ENCODE measurements around the gene MON1A.

DNA sequence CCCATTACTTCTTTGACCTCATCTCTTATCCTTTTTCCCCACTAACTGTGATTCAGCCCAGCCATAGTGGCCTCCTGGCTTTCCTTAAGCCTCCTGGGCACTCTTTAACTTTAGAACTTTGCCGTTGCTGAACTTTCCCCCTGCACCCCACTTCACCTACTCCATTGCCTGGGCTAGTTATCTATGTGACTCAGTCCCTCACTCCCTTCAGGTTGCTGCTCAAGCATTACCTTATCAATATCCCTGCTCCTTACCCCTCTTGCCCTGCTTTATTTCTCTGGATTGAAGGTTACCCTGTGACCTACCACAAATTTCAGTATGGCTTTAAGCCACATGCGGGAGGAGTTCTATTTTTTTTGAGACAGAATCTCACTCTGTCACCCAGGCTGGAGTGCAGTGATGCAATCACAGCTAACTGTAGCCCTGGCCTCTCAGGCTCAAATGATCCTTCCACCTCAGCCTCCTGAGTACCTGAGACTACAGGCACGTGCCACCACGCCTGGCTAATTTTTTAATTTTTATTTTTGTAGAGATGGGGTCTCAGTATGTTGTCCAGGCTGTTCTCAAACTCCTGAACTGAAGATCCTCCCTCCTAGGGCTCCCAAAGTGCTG lies 3.4 kb downstream of the MON1A start:
- TF ChIP-seq POLR2A (IDR thresholded peaks at IDR 0.05; ENCODE audit: low read depth, low read length) (no peak), TAF1 (IDR thresholded peaks at IDR 0.05; ENCODE audit: borderline replicate concordance, low read depth, low read length) (no peak), POLR2AphosphoS5 (IDR thresholded peaks at IDR 0.05; ENCODE audit: low read depth, low read length) (no peak)
